HepG2 (cell line): ENCODE data around the gene NYAP1. TPM values are rescaled to one million over a fixed set of nuclear protein-coding genes. Genes with fewer than 3 reads are reported as not detected.

Experiments used
- AGO1 ChIP-seq: fragments of 200-400 bp; formaldehyde crosslinking; IDR thresholded peaks from 2 replicates; pipeline ENCODE4 v1.6.1; 2017; ENCODE audit warnings: mild to moderate bottlenecking, low read depth, low read length, moderate library complexity; ENCODE audit not compliant: poor library complexity, severe bottlenecking
- ATF7-NPFF ChIP-seq: sonication (generic); formaldehyde crosslinking; IDR thresholded peaks from 2 replicates; pipeline ENCODE4 v1.8.1; 2023; ENCODE audit warnings: mild to moderate bottlenecking, low read depth, missing genetic modification reagents, moderate library complexity
- BRCA1 ChIP-seq: sonication (generic); formaldehyde crosslinking; IDR thresholded peaks from 2 replicates; pipeline ENCODE4 v1.4.0; 2020; ENCODE audit warnings: missing genetic modification reagents
- CERS6 ChIP-seq: sonication (generic); formaldehyde crosslinking; IDR thresholded peaks from 2 replicates; pipeline ENCODE4 v1.5.0; 2020; ENCODE audit warnings: missing genetic modification reagents
- DNMT1 ChIP-seq: sonication (generic); formaldehyde crosslinking; IDR thresholded peaks from 2 replicates; pipeline ENCODE4 v1.5.1; 2020; ENCODE audit warnings: mild to moderate bottlenecking, missing genetic modification reagents
- ERF ChIP-seq: IDR thresholded peaks from 2 replicates; pipeline ENCODE4 v1.6.1; 2018; ENCODE audit warnings: missing biosample characterization, missing genetic modification reagents
- FOSL1 ChIP-seq: sonication (generic); formaldehyde crosslinking; IDR thresholded peaks from 2 replicates; pipeline ENCODE4 v1.9.0; 2021; ENCODE audit warnings: missing genetic modification reagents, borderline replicate concordance
- IRF2 ChIP-seq: IDR thresholded peaks from 2 replicates; pipeline ENCODE4 v1.6.1; 2018; ENCODE audit warnings: missing genetic modification reagents, missing compliant biosample characterization
- KAT7 ChIP-seq: IDR thresholded peaks from 2 replicates; pipeline ENCODE4 v1.6.1; 2018; ENCODE audit warnings: borderline replicate concordance, missing compliant biosample characterization
- MTA3 ChIP-seq: sonication (generic); formaldehyde crosslinking; IDR thresholded peaks from 2 replicates; pipeline ENCODE4 v1.4.0; 2020; ENCODE audit warnings: missing genetic modification reagents
- NFATC3 ChIP-seq: sonication (generic); formaldehyde crosslinking; IDR thresholded peaks from 2 replicates; pipeline ENCODE4 v1.5.1; 2020; ENCODE audit warnings: mild to moderate bottlenecking, missing genetic modification reagents
- PITX1 ChIP-seq: sonication (generic); formaldehyde crosslinking; IDR thresholded peaks from 2 replicates; pipeline ENCODE4 v1.5.1; 2020; ENCODE audit warnings: mild to moderate bottlenecking, missing genetic modification reagents
- POLR2G ChIP-seq: fragments of 200-400 bp; formaldehyde crosslinking; IDR thresholded peaks from 2 replicates; pipeline ENCODE4 v1.6.1; 2018; ENCODE audit warnings: mild to moderate bottlenecking, low read depth, low read length, moderate library complexity
- SNAI1 ChIP-seq: sonication (generic); formaldehyde crosslinking; IDR thresholded peaks from 2 replicates; pipeline ENCODE4 v1.5.0; 2020; ENCODE audit warnings: mild to moderate bottlenecking, missing genetic modification reagents, borderline replicate concordance
- U2AF1 ChIP-seq: fragments of 200-400 bp; formaldehyde crosslinking; optimal IDR thresholded peaks from 2 replicates; pipeline ENCODE3; 2017; ENCODE audit warnings: mild to moderate bottlenecking, low read depth, low read length
- YEATS4 ChIP-seq: sonication (generic); formaldehyde crosslinking; IDR thresholded peaks from 2 replicates; pipeline ENCODE4 v1.4.0; 2020; ENCODE audit warnings: missing genetic modification reagents, borderline replicate concordance
- ZNF136 ChIP-seq: sonication (generic); formaldehyde crosslinking; IDR thresholded peaks from 2 replicates; pipeline ENCODE4 v1.8.1; 2022; ENCODE audit warnings: low read depth, mild to moderate bottlenecking, moderate library complexity, missing genetic modification reagents
- ZNF354B ChIP-seq: sonication (generic); formaldehyde crosslinking; IDR thresholded peaks from 2 replicates; pipeline ENCODE4 v1.8.0; 2022; ENCODE audit warnings: mild to moderate bottlenecking, missing genetic modification reagents
- ZNF792 ChIP-seq: IDR thresholded peaks from 2 replicates; pipeline ENCODE4 v1.6.1; 2016
- polyA plus RNA-seq, 8 experiments: library from polyadenylated mRNA; depleted of rRNA in 3 of 8; stranded (reverse) in 7 of 8; unstranded in 1 of 8; fragments of >200 nt; fragmentation: Illumina TruSeq in 4 of 8; extraction: Trizol in 4 of 8; gene quantifications; 2 replicates each; pipeline versions ENCODE4 v1.2.1 to v1.2.3, GENCODE V29; 2011 to 2016; ENCODE audit warnings: low read depth in 4 of 8, missing spikeins in 1 of 8, mixed read lengths in 1 of 8; ENCODE audit not compliant: insufficient read depth in 1 of 8
- total RNA-seq, 5 experiments: library from RNA; depleted of rRNA; stranded (reverse); fragments of >200 nt; fragmentation: Illumina TruSeq; extraction: Trizol; gene quantifications; 2 replicates each; pipeline ENCODE4 v1.2.3, GENCODE V29; 2016; ENCODE audit warnings: low read depth in 1 of 5
- TF ChIP-seq, protein P1 (sequence below): sonication (generic); formaldehyde crosslinking; IDR thresholded peaks from 2 replicates; pipeline ENCODE4 v1.5.1; 2020; ENCODE audit warnings: missing genetic modification reagents, mild to moderate bottlenecking, borderline replicate concordance
- TF ChIP-seq, protein P2 (sequence below): sonication (generic); formaldehyde crosslinking; IDR thresholded peaks from 2 replicates; pipeline ENCODE4 v1.5.0; 2020; ENCODE audit warnings: missing genetic modification reagents
- TF ChIP-seq, protein P3 (sequence below): sonication (generic); formaldehyde crosslinking; IDR thresholded peaks from 2 replicates; pipeline ENCODE4 v1.5.0; 2020; ENCODE audit warnings: mild to moderate bottlenecking, missing genetic modification reagents, borderline replicate concordance

The NYAP1 gene
- total and polyA plus RNA-seq, 2 of the 13 experiments (the other 11 are each of a cell fraction or from before 2014, with no cell fraction given) = 0.15 to 0.46 TPM

- TF ChIP-seq, protein P1, sequence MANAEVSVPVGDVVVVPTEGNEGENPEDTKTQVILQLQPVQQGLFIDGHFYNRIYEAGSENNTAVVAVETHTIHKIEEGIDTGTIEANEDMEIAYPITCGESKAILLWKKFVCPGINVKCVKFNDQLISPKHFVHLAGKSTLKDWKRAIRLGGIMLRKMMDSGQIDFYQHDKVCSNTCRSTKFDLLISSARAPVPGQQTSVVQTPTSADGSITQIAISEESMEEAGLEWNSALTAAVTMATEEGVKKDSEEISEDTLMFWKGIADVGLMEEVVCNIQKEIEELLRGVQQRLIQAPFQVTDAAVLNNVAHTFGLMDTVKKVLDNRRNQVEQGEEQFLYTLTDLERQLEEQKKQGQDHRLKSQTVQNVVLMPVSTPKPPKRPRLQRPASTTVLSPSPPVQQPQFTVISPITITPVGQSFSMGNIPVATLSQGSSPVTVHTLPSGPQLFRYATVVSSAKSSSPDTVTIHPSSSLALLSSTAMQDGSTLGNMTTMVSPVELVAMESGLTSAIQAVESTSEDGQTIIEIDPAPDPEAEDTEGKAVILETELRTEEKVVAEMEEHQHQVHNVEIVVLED (CRISPR knock-in tag) = no peak
- TF ChIP-seq FOSL1 (CRISPR knock-in tag) (no peak), U2AF1 (peak; percentile 44), BRCA1 (CRISPR knock-in tag) (no peak), POLR2G (peak; percentile 67), SNAI1 (no peak), NFATC3 (CRISPR knock-in tag) (no peak), AGO1 (peak; percentile 95), PITX1 (CRISPR knock-in tag) (0 out of 2 replicates have a peak, but pooled peaks have one; percentile 22), IRF2 (CRISPR knock-in tag) (0 out of 2 replicates have a peak, but pooled peaks have one; percentile 9), ATF7-NPFF (CRISPR knock-in tag) (0 out of 2 replicates have a peak, but pooled peaks have one; percentile 4), ZNF354B (CRISPR knock-in tag) (peak; percentile 69; the same call in 1 of the 2 replicates), KAT7 (CRISPR knock-in tag) (peak; percentile 85; the same call in 1 of the 2 replicates), ZNF136 (CRISPR knock-in tag) (no peak), ZNF792 (CRISPR knock-in tag) (peak; percentile 34; the same call in 1 of the 2 replicates), YEATS4 (CRISPR knock-in tag) (peak; percentile 44; the same call in 1 of the 2 replicates), DNMT1 (CRISPR knock-in tag) (no peak), MTA3 (CRISPR knock-in tag) (no peak), ERF (no peak), CERS6 (CRISPR knock-in tag) (no peak)
- TF ChIP-seq, protein P2, sequence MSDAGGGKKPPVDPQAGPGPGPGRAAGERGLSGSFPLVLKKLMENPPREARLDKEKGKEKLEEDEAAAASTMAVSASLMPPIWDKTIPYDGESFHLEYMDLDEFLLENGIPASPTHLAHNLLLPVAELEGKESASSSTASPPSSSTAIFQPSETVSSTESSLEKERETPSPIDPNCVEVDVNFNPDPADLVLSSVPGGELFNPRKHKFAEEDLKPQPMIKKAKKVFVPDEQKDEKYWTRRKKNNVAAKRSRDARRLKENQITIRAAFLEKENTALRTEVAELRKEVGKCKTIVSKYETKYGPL (CRISPR knock-in tag) = no peak
- TF ChIP-seq, protein P3, sequence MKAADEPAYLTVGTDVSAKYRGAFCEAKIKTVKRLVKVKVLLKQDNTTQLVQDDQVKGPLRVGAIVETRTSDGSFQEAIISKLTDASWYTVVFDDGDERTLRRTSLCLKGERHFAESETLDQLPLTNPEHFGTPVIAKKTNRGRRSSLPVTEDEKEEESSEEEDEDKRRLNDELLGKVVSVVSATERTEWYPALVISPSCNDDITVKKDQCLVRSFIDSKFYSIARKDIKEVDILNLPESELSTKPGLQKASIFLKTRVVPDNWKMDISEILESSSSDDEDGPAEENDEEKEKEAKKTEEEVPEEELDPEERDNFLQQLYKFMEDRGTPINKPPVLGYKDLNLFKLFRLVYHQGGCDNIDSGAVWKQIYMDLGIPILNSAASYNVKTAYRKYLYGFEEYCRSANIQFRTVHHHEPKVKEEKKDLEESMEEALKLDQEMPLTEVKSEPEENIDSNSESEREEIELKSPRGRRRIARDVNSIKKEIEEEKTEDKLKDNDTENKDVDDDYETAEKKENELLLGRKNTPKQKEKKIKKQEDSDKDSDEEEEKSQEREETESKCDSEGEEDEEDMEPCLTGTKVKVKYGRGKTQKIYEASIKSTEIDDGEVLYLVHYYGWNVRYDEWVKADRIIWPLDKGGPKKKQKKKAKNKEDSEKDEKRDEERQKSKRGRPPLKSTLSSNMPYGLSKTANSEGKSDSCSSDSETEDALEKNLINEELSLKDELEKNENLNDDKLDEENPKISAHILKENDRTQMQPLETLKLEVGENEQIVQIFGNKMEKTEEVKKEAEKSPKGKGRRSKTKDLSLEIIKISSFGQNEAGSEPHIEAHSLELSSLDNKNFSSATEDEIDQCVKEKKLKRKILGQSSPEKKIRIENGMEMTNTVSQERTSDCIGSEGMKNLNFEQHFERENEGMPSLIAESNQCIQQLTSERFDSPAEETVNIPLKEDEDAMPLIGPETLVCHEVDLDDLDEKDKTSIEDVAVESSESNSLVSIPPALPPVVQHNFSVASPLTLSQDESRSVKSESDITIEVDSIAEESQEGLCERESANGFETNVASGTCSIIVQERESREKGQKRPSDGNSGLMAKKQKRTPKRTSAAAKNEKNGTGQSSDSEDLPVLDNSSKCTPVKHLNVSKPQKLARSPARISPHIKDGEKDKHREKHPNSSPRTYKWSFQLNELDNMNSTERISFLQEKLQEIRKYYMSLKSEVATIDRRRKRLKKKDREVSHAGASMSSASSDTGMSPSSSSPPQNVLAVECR (CRISPR knock-in tag) = peak; percentile 5
Observed at GRCh38 chr7:100435401-100436304, 48.1 kb upstream of the NYAP1 start (continued).
